ENCODE results near the gene NXPH4.

DNA sequence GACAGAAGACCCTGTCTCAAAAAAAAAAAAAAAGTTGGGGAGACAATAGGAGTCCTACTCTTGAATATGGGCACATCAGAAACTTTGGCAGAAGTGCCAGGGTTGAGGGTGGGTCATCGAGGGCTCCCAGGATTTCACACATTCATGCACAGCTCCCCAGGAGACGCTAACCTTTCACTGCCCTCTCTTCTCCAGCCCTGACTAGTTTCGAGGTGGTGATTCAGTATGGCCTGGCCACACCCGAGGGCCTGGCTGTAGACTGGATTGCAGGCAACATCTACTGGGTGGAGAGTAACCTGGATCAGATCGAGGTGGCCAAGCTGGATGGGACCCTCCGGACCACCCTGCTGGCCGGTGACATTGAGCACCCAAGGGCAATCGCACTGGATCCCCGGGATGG is 39.7 kb upstream of the NXPH4 start:
- TF ChIP-seq POLR2A (IDR thresholded peaks at IDR 0.05), result no peak
- TF ChIP-seq EP300 (IDR thresholded peaks at IDR 0.05), result no peak
